Stimulated activated CD8-positive, alpha-beta memory T cell treated with anti-CD3 and anti-CD28 coated beads, Interleukin-7, amount 100 ng/mL, for 1 hour (primary cell): ENCODE data around the gene MLH1.
"Not testable (repeated sequence)": the region's sequence is repeated elsewhere in the genome, so short reads cannot be mapped to it uniquely, and the experiment has no call there.

Experiments used
- DNase-seq, 2 donors: peaks; one replicate each; pipeline ENCODE4 v3.0.0-alpha.2; 2020; ENCODE audit warnings: low read depth in 2 of 2

The MLH1 gene

DNA sequence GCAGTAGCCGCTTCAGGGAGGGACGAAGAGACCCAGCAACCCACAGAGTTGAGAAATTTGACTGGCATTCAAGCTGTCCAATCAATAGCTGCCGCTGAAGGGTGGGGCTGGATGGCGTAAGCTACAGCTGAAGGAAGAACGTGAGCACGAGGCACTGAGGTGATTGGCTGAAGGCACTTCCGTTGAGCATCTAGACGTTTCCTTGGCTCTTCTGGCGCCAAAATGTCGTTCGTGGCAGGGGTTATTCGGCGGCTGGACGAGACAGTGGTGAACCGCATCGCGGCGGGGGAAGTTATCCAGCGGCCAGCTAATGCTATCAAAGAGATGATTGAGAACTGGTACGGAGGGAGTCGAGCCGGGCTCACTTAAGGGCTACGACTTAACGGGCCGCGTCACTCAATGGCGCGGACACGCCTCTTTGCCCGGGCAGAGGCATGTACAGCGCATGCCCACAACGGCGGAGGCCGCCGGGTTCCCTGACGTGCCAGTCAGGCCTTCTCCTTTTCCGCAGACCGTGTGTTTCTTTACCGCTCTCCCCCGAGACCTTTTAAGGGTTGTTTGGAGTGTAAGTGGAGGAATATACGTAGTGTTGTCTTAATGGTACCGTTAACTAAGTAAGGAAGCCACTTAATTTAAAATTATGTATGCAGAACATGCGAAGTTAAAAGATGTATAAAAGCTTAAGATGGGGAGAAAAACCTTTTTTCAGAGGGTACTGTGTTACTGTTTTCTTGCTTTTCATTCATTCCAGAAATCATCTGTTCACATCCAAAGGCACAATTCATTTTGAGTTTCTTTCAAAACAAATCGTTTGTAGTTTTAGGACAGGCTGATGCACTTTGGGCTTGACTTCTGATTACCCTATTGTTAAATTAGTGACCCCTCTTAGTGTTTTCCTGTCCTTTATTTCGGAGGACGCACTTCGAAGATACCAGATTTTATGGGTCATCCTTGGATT lies at the start of gene MLH1:
TSS of gene MLH1 (plus strand) at position 193 of the 958 bp plus-strand sequence. CDS start at position 223, 30 bp downstream.
- DNase-seq, result peak; percentile 80 to 97

DNA sequence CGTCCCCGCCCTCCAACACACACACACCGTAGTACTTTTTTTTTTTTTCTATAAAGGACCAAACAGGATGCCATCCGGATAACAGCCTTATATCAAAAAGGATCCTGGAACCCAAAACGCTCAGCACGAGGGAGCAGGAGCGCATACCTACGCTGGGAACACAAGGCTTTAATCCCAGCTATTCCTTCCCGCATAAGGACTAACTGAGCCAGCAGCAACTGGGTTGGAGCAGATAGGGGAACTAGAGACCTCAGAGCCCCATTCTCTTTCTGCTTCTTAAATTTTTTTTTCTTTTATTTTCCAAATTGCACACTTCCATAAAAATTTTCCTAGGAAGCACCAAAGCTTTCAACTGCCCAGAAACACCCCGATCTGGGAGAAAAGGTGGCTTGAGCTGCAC lies 49.7 kb upstream of the MLH1 start:
- no peak for DNase-seq

DNA sequence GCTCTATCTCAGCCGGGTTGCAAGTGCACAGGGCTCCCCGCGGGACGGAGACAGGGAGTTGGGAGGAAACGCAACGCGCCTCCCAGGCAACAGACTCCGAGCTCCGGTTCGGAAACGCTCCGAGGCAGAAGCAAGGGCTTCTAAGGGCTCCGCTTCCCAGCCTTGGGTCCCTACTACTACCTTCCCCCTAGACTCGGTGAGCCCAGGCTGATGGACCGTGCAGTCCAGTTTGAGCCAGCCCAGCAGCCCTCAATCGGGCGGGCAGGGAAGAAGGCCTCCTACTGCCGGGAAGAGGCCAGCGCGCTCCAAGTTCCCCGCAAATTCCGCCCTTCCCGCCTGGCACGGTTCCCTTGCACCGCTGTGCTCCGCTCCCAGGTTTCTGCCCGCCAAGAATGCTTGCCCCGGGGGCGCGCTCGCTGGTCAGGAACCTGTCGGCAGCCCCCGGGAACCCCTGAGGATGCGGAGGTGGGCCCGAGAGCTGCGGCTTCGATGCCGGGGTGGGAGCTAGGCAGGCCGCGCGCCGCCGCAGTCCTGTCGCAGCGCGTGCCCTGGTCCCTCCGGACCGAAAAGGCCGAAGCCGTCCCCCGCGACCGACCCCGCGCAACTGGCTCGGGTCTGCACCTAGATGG lies 49.2 kb upstream of the MLH1 start:
- DNase-seq, result peak in 1 of 2 donors; percentile 8

DNA sequence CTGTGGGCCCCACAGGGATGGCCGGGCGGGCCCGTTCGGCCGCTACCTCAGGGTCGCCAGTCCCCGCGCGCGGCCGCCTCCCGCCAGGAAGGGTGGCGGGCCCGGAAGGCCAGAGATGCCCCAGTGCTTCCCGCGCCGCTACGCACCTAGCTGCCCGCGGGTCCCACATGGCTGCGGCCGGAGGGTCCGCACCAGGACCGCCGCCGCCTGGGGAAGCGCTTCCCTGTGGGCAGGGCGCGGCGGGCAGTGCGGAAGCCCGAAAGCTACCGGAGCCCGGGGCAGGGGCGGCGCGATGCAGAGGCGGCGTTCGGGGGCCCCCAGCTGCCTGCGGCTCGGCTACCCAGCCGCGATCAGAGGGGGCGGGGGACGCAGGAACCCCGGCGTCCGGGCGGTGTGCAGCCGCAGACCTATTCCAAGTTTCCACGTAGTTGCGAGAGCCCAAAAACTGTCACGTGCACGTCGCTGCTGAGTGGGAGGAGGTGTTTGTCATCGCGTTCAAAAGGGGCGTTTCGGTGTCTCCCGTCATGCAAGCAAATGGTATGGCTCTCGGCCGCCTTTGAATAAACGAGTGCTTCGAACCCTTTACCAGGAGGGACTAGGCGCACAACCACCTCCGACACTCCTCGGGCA lies 48.6 kb upstream of the MLH1 start, which contains the start of gene TRANK1:
TSS of gene TRANK1 (minus strand) at position 414 of the 630 bp plus-strand sequence. CDS start at position 169, 245 bp downstream.
- DNase-seq, result peak; percentile 51 to 60

DNA sequence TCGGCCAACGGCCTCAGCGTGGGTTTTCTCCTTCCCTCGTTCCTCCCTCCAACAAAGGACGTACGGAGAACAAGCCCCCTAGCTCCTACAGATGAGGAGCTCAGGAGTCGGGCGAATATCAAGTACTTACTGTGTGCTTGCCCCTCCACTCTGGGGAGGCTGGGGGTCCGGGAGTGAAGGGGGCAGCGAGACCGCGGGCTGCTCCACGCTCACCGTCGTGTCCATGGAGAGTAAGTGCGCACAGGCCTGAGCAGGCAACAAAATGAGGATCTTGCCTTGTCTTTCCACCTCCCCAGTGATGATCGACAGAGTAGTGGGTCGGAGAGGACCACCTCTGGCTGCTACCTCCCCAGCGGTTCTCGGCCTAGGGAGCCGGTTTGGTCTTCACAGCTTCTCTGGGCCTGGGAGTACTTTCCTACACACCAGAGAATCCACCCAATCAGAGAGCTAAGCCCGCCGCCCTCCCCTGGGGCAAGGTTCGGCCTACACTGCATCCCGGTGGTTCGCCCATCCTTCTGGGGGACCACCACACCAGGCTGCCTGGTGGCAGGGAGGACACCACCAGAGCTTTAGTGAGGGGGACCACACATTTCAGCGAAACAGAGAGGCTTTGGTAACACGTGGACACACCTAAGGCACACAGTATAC lies 47.9 kb upstream of the MLH1 start:
- no peak for DNase-seq

DNA sequence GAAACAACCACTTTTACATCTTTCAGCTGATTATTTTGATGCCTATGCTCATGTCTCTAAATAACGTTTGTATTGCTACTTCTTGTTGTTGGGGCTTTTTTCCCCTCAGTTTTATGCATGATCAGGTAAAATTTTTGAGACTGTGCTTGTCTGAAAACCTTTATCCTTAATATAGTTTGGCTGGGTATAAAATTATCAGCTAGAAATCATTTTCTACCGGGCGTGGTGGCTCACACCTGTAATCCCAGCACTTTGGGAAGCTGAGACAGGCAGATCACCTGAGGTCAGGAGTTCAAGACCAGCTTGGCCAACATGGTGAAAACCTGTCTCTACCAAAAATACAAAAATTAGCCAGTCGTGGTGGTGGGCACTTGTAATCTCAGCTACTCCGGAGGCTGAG lies 45.5 kb upstream of the MLH1 start:
- not testable (repeated sequence) for DNase-seq

DNA sequence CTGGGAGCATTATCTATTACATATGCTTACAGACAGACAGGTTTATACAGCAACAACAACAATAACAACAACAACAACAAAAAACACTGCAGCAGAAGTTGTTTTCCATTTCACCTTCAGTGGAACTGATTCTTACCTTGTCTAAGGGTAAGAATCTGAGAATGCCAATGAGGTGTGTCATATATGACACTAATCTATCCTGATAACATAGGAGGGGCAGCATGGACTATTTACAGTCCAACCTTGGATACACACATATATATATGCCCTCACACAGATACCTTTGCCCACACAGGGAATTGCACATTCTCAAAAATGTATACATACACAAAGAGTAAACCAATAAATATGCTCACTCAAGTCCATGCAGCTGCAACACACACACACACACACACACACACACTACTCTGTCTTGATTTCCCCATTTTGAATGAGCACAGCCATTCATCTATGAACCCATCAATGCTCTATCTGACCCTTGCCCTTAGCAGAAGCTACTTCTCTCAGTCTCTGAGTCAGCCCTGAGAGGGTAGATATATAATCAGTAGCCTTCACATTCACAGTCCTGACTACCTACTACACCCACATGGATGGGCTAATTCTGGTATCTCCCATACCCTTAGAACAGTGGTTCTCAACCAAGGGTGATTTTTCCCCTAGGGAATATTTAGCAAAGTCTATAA lies 38.7 kb upstream of the MLH1 start:
- no peak for DNase-seq

DNA sequence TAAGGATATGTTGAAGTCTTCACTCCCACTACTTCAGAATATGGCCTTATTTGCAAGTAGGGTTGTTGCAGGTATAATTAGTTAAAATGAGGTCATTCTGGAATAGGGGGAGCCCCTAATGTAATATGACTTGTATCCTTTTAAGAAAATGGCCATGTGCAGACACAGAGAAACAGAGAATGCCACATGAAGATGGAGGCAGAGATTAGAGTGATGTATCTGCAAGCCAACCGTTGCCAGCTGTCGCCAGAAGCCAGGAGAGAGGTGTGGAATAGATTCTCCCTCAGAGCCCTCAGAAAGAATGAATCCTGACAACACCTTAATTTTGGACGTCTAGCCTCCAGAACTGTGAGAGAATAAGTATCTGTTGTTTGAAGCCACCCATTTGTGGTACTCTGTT lies 37.2 kb upstream of the MLH1 start:
- DNase-seq, result no peak

DNA sequence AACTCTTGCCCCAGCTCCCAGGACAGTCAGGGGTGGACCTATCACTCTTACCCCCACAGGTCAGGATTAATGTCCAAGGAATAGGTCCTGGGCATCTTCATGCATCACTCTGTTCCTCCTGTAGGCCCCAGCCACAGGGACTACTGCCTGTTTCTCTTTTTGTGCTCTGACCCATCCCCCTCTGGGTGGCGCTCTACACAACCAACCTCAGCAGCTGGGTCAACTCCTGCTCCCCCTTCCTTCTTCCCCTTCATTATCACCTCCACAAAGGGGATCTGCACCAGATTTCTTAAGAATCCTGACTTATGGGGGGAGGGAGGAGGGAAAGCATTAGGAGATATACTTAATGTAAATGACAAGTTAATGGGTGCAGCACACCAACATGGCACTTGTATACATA lies 36.3 kb upstream of the MLH1 start:
- no peak for DNase-seq

DNA sequence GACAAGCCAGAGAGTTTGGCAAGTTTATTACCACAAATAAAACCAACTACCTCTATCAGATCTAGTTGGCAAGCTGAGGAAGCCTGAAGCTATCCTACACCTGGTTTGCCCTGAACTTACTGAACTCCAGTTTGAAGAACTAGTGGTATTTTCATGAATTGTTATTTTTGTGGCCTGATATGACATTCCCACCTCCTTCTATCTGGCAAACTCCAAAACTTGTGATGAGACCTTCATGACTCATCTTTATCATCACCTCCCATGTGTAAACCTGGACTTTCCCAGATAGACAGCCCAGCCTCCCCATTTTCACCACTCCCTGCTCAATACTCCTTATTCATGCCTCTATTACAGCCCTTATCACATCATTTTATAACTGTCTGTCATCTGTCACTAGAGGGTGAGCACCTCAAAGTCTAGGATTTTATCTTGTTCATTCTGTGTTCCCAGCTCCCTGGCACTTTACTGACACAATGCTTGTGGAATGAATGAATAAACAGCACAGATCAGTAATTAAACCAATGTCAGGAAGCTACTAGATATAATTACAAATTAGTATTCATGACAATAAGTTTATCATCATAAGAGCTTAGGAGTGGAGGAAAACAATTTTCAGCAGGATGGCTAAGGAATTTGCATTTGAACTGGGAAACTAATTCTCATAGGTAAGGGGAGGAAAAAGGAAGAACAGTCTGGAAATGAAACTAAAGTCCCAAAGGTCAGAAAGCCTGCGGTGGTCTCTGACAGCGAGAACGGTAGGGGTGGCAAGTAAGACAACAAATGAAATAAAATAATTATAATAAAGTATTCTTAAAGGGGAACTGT lies 35.2 kb upstream of the MLH1 start:
- no peak for DNase-seq

DNA sequence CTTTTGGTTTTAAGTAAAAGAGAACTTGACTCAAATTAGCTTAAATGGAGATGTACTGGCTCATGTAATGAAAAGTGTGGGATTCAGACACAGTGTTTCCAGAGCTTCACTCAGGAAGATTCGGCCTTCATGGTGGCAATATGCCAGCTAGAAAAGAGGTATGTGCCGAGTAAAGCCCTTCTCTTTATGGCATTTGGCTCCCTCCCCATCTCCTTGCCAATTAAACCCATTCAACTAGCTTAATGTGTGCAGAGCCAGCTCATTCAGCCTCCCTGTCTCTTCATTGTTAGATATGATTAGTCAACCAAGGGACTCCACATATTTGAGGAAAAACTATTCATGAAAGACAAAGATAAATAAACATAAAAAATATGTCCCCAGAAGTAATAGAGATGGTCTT lies 33.5 kb upstream of the MLH1 start:
- no peak for DNase-seq

DNA sequence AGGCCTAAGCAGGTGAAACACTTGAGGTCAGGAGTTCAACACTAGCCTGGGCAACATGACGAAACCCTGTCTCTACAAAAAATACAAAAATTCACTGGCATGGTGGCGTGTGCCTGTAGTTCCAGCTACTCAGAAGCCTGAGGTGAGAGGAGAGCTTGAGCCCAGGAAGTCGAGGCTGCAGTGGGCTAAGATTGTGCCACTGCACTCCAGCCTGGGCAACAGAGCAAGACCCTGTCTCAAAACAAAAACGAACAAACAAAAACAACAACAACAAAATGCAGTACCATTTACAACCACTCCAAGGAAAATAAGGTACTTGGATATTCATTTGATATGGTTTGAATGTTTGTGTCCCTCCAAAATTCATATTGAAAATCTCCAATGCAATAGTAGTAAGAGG lies 32.8 kb upstream of the MLH1 start:
- DNase-seq, result no peak

DNA sequence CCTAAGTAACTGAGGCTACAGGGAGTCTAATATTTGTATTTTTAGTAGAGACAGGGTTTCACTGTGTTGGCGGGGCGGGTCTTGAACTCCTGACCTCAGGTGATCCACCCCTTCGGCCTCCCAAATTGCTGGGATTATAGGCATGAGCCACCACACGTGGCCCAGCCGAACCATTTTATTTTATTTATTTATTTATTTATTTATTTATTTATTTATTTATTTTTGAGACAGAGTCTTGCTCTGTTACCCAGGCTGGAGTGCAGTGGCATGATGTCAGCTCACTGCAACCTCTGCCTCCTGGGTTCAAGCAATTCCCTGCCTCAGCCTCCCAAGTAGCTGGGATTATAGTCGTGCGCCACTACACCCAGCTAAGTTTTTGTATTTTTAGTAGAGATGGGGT lies 30.3 kb upstream of the MLH1 start:
- DNase-seq, result not testable (repeated sequence)

DNA sequence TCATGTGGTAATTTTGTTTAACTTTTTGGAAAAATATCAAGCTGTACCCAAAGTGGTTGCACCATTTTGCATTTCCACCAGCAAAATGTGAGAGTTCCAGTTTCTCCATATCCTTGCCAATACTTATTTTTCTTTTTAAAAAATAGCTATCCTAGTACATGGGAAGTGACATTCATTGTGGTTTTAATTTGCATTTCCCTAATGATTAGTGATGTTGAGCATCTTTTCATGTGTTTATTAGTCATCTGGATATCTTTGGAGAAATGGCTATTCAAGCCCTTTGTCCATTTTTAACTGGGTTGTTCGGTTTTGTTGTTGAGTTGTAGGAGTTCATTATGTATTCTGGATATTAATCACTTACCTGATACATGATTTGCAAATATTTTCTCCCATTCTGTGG lies 29.0 kb upstream of the MLH1 start:
- DNase-seq, result no peak

DNA sequence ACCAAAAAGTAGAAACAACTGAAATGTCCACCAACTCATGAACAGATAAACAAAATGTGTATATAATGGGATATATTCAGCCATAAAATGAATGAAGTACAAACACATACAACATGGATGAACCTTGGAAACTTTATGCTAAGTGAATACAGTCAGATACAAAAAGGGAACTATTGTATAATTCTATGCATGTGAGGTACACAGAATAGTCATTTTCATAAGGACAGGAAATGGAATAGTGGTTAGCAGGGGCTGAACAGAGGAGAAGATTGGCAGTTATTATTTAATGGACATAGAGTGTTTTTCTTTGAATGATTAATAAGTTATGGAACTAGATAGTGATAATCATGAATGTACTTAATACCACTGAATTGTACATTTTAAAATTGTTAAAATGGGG lies 28.5 kb upstream of the MLH1 start:
- DNase-seq, result no peak

DNA sequence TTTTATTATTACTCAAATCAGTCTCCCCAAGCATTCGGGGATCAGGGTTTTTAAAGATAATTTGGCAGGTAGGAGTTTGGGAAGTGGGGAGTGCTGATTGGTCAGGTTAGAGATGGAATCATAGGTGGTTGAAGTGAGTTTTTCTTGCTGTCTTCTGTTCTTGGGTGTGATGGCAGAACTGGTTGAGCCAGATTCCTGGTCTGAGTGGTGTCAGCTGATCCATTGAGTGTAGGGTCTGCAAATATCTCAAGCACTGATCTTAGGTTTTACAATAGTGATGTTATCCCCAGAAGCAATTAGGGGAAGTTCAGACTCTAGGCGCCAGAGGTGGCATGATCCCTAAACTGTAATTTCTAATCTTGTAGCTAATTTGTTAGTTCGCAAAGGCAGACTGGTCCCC lies 27.9 kb upstream of the MLH1 start:
- no peak for DNase-seq

DNA sequence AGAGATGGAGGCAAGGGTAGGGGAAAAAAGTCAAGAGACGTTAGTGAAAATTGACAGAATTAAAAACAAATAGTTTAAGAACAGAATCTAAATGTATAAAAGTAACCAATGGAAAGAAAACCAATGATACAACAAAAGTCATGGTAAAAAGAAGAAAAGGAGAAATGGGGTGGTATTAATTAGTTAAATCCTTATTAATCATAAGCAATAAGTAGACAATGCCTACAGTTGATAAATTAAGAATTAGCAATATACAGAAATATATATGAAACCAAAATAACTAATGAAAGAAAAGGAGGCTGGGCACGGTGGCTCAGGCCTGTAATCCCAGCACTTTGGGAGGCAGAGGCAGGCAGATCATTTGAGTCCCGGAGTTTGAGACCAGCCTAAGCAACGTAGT lies 24.2 kb upstream of the MLH1 start:
- DNase-seq, result no peak

DNA sequence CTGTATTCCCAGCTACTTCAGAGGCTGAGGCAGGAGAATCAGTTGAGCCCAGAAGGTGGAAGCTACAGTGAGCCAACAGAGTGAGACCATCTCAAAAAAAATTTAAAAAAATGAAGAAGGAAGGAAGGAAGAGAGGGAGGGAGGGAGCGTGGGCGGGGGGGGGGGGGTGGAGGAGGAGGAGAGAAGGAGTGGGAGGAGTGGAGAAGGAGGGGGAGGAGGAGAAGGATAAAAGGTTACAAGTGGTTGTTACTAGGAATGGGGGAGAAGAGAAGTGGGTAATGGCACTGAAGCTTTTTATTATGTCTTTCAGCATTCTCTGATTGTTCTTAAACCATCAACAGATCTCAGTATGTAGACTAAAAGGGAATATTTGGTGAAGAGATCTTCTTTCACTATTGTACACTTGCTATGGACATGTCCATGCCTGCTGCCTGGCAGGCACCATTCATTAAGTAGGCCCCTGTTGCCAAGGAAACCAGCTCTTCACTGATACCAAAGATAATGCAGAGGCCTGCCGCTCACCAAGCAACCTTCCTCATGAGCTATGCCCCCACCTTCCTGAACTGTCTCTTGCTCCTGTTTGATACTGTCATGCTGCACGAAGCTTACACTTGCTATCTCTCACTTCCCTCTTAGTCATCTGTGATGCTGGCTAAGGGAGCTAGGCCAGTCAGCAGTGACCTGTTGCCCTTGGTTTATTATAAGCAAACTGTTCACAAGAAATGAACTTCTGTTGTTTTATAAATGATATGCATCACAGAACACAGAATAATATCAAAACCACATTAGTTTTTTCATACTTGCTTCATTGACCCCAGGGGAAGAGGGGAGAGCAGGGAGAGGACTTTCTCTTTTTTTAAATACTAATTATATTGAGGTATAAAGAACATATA lies 23.5 kb upstream of the MLH1 start:
- no peak for DNase-seq

DNA sequence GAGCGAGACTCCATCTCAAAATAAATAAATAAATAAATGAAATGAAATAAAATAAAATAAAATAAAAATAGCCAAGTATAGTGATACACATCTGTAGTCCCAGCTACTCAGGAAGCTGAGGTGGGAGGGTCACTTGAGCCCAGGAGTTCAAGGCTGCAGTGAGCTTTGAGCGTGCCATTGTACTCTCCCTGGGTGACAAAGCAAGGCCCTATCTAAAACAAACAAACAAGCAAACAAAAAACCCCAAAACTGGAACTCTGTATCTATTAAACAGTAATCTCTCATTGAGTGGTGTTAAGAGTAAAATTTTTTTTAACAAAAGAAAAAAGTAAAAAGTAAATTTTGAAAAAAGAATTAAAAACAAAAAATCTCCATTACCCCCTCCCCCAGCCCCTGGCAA lies 21.2 kb upstream of the MLH1 start:
- DNase-seq, result no peak

DNA sequence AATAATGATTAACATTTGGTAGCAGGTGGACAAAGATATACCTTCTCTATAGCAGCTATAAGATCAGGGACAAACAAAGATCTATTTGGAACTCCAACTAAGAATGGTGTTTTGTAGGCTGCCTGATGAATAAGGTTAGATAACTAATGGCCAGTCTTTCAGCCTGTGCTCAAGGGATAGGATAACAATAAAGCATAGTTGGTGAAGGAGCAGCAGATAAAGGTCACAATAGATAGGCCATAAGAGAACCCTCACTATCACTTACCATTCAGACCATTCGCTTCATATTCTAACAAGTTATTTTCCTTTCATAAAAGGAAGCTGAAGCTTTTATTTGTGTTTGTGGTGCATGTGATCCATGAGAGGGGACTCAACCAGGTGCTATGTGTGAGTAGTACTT lies 20.2 kb upstream of the MLH1 start:
- DNase-seq, result no peak
